Trophoblast cell (in vitro differentiated cells and primary cell): ENCODE data around the gene TRPM6.
A peak's percentile ranks its signal among the peaks of the same experiment; 100 is the strongest.

ENCODE experiments used
- DNase-seq, 2 donors: peaks; one replicate each; pipeline ENCODE4 v3.0.0-alpha.2; 2016
- H2AFZ ChIP-seq: 2 replicates; pipeline ENCODE4 v1.6.1; 2013; ENCODE audit warnings: low read length, moderate library complexity, mild to moderate bottlenecking; ENCODE audit not compliant: insufficient read depth, poor library complexity
- H2AK5ac ChIP-seq: 2 replicates; pipeline ENCODE4 v1.6.1; 2013; ENCODE audit warnings: mild to moderate bottlenecking, low read length
- H2BK120ac ChIP-seq: 2 replicates; pipeline ENCODE4 v1.6.1; 2013; ENCODE audit warnings: low read length, mild to moderate bottlenecking, moderate library complexity; ENCODE audit not compliant: insufficient read depth, poor library complexity
- H2BK12ac ChIP-seq: 2 replicates; pipeline ENCODE4 v1.6.1; 2013; ENCODE audit warnings: mild to moderate bottlenecking, low read length, moderate library complexity
- H2BK5ac ChIP-seq: 2 replicates; pipeline ENCODE4 v1.6.1; 2013; ENCODE audit warnings: low read length, low read depth, moderate library complexity, mild to moderate bottlenecking; ENCODE audit not compliant: poor library complexity
- H3K14ac ChIP-seq: 2 replicates; pipeline ENCODE4 v1.6.1; 2013; ENCODE audit warnings: mild to moderate bottlenecking, low read length
- H3K18ac ChIP-seq: 2 replicates; pipeline ENCODE4 v1.6.1; 2013; ENCODE audit warnings: mild to moderate bottlenecking, low read length
- H3K23ac ChIP-seq: 2 replicates; pipeline ENCODE4 v1.6.1; 2013; ENCODE audit warnings: low read length
- H3K27ac ChIP-seq: 2 replicates; pipeline ENCODE4 v1.5.1; 2013; ENCODE audit warnings: low read depth, mild to moderate bottlenecking, inconsistent platforms, low read length, moderate library complexity
- H3K27me3 ChIP-seq: 2 replicates; pipeline ENCODE4 v1.6.1; 2013; ENCODE audit warnings: inconsistent platforms, mild to moderate bottlenecking, low read length, moderate library complexity; ENCODE audit not compliant: insufficient read depth
- H3K36me3 ChIP-seq, 2 experiments: 1 replicate in 1 of 2; 2 replicates in 1 of 2; pipeline ENCODE4 v1.6.1; 2013; ENCODE audit warnings: low read length in 2 of 2, mild to moderate bottlenecking in 2 of 2, moderate library complexity in 1 of 2; ENCODE audit not compliant: insufficient read depth in 2 of 2, control insufficient read depth in 1 of 2
- H3K4ac ChIP-seq: 2 replicates; pipeline ENCODE4 v1.6.1; 2013; ENCODE audit warnings: low read depth, mild to moderate bottlenecking, low read length, moderate library complexity
- H3K4me1 ChIP-seq, 2 experiments: 1 replicate in 1 of 2; 2 replicates in 1 of 2; pipeline ENCODE4 v1.6.1; 2013; ENCODE audit warnings: low read length in 2 of 2, mild to moderate bottlenecking in 2 of 2, moderate library complexity in 1 of 2; ENCODE audit not compliant: insufficient read depth in 2 of 2, control insufficient read depth in 1 of 2
- H3K4me2 ChIP-seq: 2 replicates; pipeline ENCODE4 v1.6.1; 2013; ENCODE audit warnings: inconsistent platforms, mild to moderate bottlenecking, low read length, moderate library complexity
- H3K4me3 ChIP-seq: 2 replicates; pipeline ENCODE4 v1.5.1; 2013; ENCODE audit warnings: mild to moderate bottlenecking, low read depth, low read length, inconsistent platforms
- H3K79me1 ChIP-seq: one replicate; pipeline ENCODE4 v1.6.1; 2013; ENCODE audit warnings: low read length
- H3K79me2 ChIP-seq: 2 replicates; pipeline ENCODE4 v1.6.1; 2013; ENCODE audit warnings: low read length, mild to moderate bottlenecking; ENCODE audit not compliant: control insufficient read depth, insufficient read depth, poor library complexity
- H3K9ac ChIP-seq: 2 replicates; pipeline ENCODE4 v1.6.1; 2013; ENCODE audit warnings: mild to moderate bottlenecking, low read length
- H3K9me3 ChIP-seq: 2 replicates; pipeline ENCODE4 v1.6.1; 2013; ENCODE audit warnings: low read depth, mild to moderate bottlenecking, control low read depth, inconsistent platforms, low read length; ENCODE audit not compliant: insufficient read depth
- H4K12ac ChIP-seq: 2 replicates; pipeline ENCODE4 v1.6.1; 2013; ENCODE audit warnings: low read depth, mild to moderate bottlenecking, low read length, moderate library complexity
- H4K8ac ChIP-seq: 2 replicates; pipeline ENCODE4 v1.6.1; 2013; ENCODE audit warnings: low read depth, mild to moderate bottlenecking, low read length, moderate library complexity
- H4K91ac ChIP-seq: one replicate; pipeline ENCODE4 v1.6.1; 2013; ENCODE audit warnings: low read depth, mild to moderate bottlenecking, low read length, moderate library complexity
- WGBS: extraction: QIAGEN DNeasy Blood & Tissue Kit; methylation state at CpG from one replicate; pipeline ENCODE4 v1.1.7; 2013; ENCODE audit warnings: missing lambda C conversion rate; ENCODE audit not compliant: insufficient read length, insufficient coverage; ENCODE audit errors: extremely low coverage; 5-methylcytosine and 5-hydroxymethylcytosine counted together

TRPM6 gene

DNA sequence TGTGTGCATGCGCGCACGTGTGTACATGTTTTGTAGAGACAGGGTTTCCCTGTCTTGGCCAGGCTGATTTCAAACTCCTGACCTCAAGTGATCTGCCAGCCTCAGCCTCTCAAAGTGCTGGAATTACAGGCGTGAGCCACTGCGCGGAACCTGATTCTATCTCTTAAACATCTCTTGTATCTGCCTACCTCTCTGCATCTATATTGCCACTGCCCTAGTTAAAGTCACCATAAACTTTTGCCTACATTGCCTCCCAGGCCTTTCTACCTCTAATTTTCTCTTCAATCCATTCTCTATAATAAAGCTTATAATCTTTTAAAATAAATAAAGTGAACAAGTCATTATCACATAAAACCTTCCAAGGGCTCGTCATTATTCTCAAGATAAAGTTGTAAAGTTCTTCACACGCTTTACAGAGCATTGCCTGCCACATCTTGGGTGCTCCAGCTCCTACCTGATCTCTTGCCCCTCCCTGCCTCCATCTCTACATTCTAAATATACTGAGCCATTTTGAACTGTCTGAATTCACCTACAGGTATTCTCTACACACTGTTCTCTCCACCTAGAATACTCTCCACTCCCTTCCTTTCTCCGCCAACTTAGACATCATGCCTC is 15.0 kb downstream of the TRPM6 start:
- Histone ChIP-seq H3K27me3 (no peaks in the 10 kb centered on the region), H3K27ac (no peak overlapping the region), H3K4me1 (no peaks in the 10 kb centered on the region), H3K36me3 (no peaks in the 10 kb centered on the region), H3K18ac (no peak overlapping the region), H3K4ac (no peak overlapping the region), H2BK5ac (no peak overlapping the region), H3K79me2 (no peaks in the 10 kb centered on the region), H2AFZ (no peak overlapping the region), H4K12ac (no peak overlapping the region), H2BK12ac (no peak overlapping the region), H3K14ac (no peak overlapping the region), H3K4me3 (peak overlapping the region; percentile 28), H3K79me1 (no peaks in the 10 kb centered on the region), H3K9me3 (no peaks in the 10 kb centered on the region), H2AK5ac (no peak overlapping the region), H3K9ac (no peak overlapping the region), H4K91ac (no peak overlapping the region), H3K4me2 (no peak overlapping the region), H3K23ac (no peak overlapping the region), H2BK120ac (no peak overlapping the region), H4K8ac (no peak overlapping the region)
- no CpG with 5 or more reads among the region's 9 CpGs for WGBS
- no peak for DNase-seq

- WGBS, result no CpG with 5 or more reads among the region's 4 CpGs
- no peaks in the 10 kb centered on the region for H3K27me3 ChIP-seq
- H3K9me3 ChIP-seq, result no peaks in the 10 kb centered on the region
- no peak overlapping the region for H3K18ac ChIP-seq
- no peak overlapping the region for H4K91ac ChIP-seq
- H2BK12ac ChIP-seq, result no peak overlapping the region
- no peaks in the 10 kb centered on the region for H3K36me3 ChIP-seq
- no peak overlapping the region for H4K8ac ChIP-seq
- no peak overlapping the region for H3K23ac ChIP-seq
- no peak overlapping the region for H2BK120ac ChIP-seq
- no peak overlapping the region for H3K14ac ChIP-seq
- H3K4me2 ChIP-seq, result no peak overlapping the region
- H3K27ac ChIP-seq, result no peak overlapping the region
- no peak overlapping the region for H2BK5ac ChIP-seq
- DNase-seq, result no peak
- no peaks in the 10 kb centered on the region for H3K4me1 ChIP-seq
- no peak overlapping the region for H3K9ac ChIP-seq
- no peak overlapping the region for H3K4ac ChIP-seq
- H3K79me2 ChIP-seq, result no peaks in the 10 kb centered on the region
- H3K4me3 ChIP-seq, result no peak overlapping the region
- H4K12ac ChIP-seq, result no peak overlapping the region
- H2AK5ac ChIP-seq, result no peak overlapping the region
- H3K79me1 ChIP-seq, result no peaks in the 10 kb centered on the region
- no peak overlapping the region for H2AFZ ChIP-seq
These were observed 20.2 kb downstream of the TRPM6 start for GRCh38 chr9:74867483-74867882.

DNA sequence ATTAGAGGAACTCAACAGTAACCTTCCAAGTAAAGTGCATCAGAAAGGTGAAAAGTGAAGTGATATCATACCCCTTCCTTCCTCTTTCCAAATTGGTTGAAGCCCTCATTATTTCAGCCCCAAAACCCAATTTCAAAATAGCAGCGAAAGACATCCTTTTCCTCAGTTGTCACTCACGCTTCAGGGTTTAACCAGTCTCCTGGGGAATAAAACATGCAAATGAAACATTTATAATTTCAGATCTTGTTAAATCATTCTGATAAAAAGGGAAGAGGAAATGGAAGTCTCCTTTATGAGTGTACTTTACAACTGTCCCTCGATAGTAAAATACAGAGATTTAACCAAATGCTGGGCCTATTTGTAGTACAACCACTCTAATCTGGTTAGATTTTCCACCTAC is 22.5 kb downstream of the TRPM6 start:
- H3K79me2 ChIP-seq, result no peaks in the 10 kb centered on the region
- no peak overlapping the region for H3K27ac ChIP-seq
- H2AFZ ChIP-seq, result no peak overlapping the region
- no peak overlapping the region for H3K14ac ChIP-seq
- H4K8ac ChIP-seq, result no peak overlapping the region
- no peak overlapping the region for H3K9ac ChIP-seq
- no peak overlapping the region for H3K23ac ChIP-seq
- H2BK5ac ChIP-seq, result no peak overlapping the region
- no peak overlapping the region for H3K4ac ChIP-seq
- H3K4me2 ChIP-seq, result no peak overlapping the region
- H2BK120ac ChIP-seq, result no peak overlapping the region
- H3K9me3 ChIP-seq, result no peaks in the 10 kb centered on the region
- no peak for DNase-seq
- H3K18ac ChIP-seq, result no peak overlapping the region
- WGBS, result no CpG with 5 or more reads among the region's 3 CpGs
- no peak overlapping the region for H2AK5ac ChIP-seq
- no peak overlapping the region for H2BK12ac ChIP-seq
- H3K4me1 ChIP-seq, result no peaks in the 10 kb centered on the region
- H3K79me1 ChIP-seq, result no peaks in the 10 kb centered on the region
- H3K36me3 ChIP-seq, result no peaks in the 10 kb centered on the region
- no peaks in the 10 kb centered on the region for H3K27me3 ChIP-seq
- no peak overlapping the region for H4K12ac ChIP-seq
- no peak overlapping the region for H3K4me3 ChIP-seq
- H4K91ac ChIP-seq, result no peak overlapping the region

DNA sequence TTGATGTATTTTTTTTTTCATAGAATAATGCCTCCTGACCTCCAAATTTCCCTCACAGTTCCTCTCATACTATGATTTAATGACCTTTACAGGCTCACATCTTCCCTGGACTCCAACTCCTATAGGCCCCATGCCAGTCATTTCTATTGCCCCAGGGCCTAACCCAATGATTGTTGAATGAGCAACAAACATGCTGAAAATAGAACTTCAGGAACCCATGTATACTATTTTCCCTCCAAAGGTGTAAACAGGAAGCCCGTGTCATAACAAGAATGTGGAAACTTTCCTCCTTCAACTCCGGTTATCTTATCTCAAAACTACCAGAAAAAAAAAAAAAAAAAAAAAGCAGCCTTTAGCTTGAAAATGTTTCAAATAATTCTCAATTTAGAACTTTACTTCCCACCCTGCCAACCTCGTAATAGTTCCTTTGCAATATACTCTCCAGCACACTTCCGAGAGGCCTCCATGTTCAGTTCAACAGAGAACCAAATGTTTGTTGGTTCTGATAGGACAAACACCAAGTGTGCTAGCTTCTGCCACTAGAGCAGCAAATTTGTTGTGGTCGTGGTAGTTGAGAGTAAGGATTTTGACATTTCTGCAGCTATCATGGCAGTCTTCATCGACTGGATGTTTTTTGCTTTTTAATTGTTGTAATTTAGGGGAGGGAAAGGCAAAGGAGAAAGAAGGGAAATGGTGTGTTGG is 25.8 kb downstream of the TRPM6 start:
- Histone ChIP-seq H4K91ac (no peak overlapping the region), H3K27ac (no peak overlapping the region), H3K4me3 (no peak overlapping the region), H4K12ac (no peak overlapping the region), H3K18ac (no peak overlapping the region), H2BK120ac (no peak overlapping the region), H3K27me3 (no peaks in the 10 kb centered on the region), H4K8ac (no peak overlapping the region), H3K14ac (no peak overlapping the region), H3K9me3 (no peaks in the 10 kb centered on the region), H3K79me2 (no peaks in the 10 kb centered on the region), H2AK5ac (no peak overlapping the region), H3K4me1 (no peaks in the 10 kb centered on the region), H3K79me1 (no peaks in the 10 kb centered on the region), H3K4me2 (no peak overlapping the region), H3K9ac (no peak overlapping the region), H3K36me3 (no peaks in the 10 kb centered on the region), H3K4ac (no peak overlapping the region), H3K23ac (no peak overlapping the region), H2AFZ (no peak overlapping the region), H2BK12ac (no peak overlapping the region), H2BK5ac (no peak overlapping the region)
- no CpG with 5 or more reads among the region's 6 CpGs for WGBS
- DNase-seq, result peak; percentile 41 to 82
